Mesenchymal stem cell (in vitro differentiated cells and primary cell): Measurements from ENCODE around the gene GABRP.

Source experiments
- DNase-seq: peaks from one replicate; pipeline ENCODE4 v3.0.0-alpha.2; 2013
- H2AFZ ChIP-seq: one replicate; pipeline ENCODE4 v1.6.1; 2013; ENCODE audit warnings: low read depth, mild to moderate bottlenecking, control low read depth, inconsistent platforms, low read length, moderate library complexity
- H2AK5ac ChIP-seq: 2 replicates; pipeline ENCODE4 v1.6.1; 2013; ENCODE audit warnings: low read length, moderate library complexity, mild to moderate bottlenecking, inconsistent platforms; ENCODE audit not compliant: severe bottlenecking
- H2BK120ac ChIP-seq: one replicate; pipeline ENCODE4 v1.6.1; 2013; ENCODE audit warnings: low read depth, mild to moderate bottlenecking, inconsistent platforms, low read length, moderate library complexity
- H2BK12ac ChIP-seq, 2 experiments: one replicate each; pipeline ENCODE4 v1.6.1; 2013; ENCODE audit warnings: inconsistent platforms in 2 of 2, low read length in 2 of 2, mild to moderate bottlenecking in 2 of 2, moderate library complexity in 2 of 2, control low read depth in 1 of 2
- H2BK15ac ChIP-seq: one replicate; pipeline ENCODE4 v1.6.1; 2013; ENCODE audit warnings: mild to moderate bottlenecking, low read depth, inconsistent platforms; ENCODE audit not compliant: poor library complexity, severe bottlenecking
- H2BK5ac ChIP-seq: 2 replicates; pipeline ENCODE4 v1.6.1; 2013; ENCODE audit warnings: low read depth, mild to moderate bottlenecking, low read length, control low read depth, inconsistent platforms; ENCODE audit not compliant: poor library complexity, severe bottlenecking
- H3K14ac ChIP-seq, 2 experiments: one replicate each; pipeline ENCODE4 v1.6.1; 2013; ENCODE audit warnings: inconsistent platforms in 2 of 2, low read length in 2 of 2, control low read depth in 1 of 2, mild to moderate bottlenecking in 1 of 2, moderate library complexity in 1 of 2
- H3K18ac ChIP-seq, 2 experiments: one replicate each; pipeline ENCODE4 v1.6.1; 2013; ENCODE audit warnings: inconsistent platforms in 2 of 2, low read length in 2 of 2, control low read depth in 1 of 2, low read depth in 1 of 2, mild to moderate bottlenecking in 1 of 2
- H3K23ac ChIP-seq, 2 experiments: one replicate each; pipeline ENCODE4 v1.6.1; 2013; ENCODE audit warnings: inconsistent platforms in 2 of 2, low read length in 2 of 2, mild to moderate bottlenecking in 2 of 2, moderate library complexity in 2 of 2, control low read depth in 1 of 2
- H3K27ac ChIP-seq: 2 replicates; pipeline ENCODE4 v1.5.1; 2013; ENCODE audit warnings: mild to moderate bottlenecking, moderate library complexity, low read length, control low read depth, inconsistent platforms; ENCODE audit not compliant: poor library complexity, severe bottlenecking
- H3K27me3 ChIP-seq, 2 experiments: 2 replicates each; pipeline versions ENCODE4 v1.6.1 to v1.7.0; 2013; ENCODE audit warnings: low read length in 2 of 2, mild to moderate bottlenecking in 2 of 2, moderate library complexity in 2 of 2, control low read depth in 1 of 2, inconsistent platforms in 1 of 2; ENCODE audit not compliant: control insufficient read depth in 1 of 2, insufficient read depth in 1 of 2
- H3K36me3 ChIP-seq, 2 experiments: 2 replicates each; pipeline versions ENCODE4 v1.6.1 to v1.7.0; 2013; ENCODE audit warnings: low read length in 2 of 2, control low read depth in 1 of 2, inconsistent platforms in 1 of 2, low read depth in 1 of 2, mild to moderate bottlenecking in 1 of 2; ENCODE audit not compliant: insufficient read depth in 2 of 2, control insufficient read depth in 1 of 2
- H3K4ac ChIP-seq, 2 experiments: one replicate each; pipeline ENCODE4 v1.6.1; 2013; ENCODE audit warnings: inconsistent platforms in 2 of 2, low read length in 2 of 2, mild to moderate bottlenecking in 2 of 2, moderate library complexity in 2 of 2, control low read depth in 1 of 2, low read depth in 1 of 2
- H3K4me1 ChIP-seq: 2 replicates; pipeline ENCODE4 v1.6.1; 2013; ENCODE audit warnings: low read depth, low read length, control low read depth; ENCODE audit not compliant: control insufficient read depth, insufficient read depth
- H3K4me2 ChIP-seq: 2 replicates; pipeline ENCODE4 v1.6.1; 2013; ENCODE audit warnings: low read length, mild to moderate bottlenecking, inconsistent platforms; ENCODE audit not compliant: poor library complexity, severe bottlenecking
- H3K4me3 ChIP-seq, 2 experiments: 2 replicates each; pipeline versions ENCODE4 v1.5.1 to v1.7.0; 2013; ENCODE audit warnings: low read length in 2 of 2, mild to moderate bottlenecking in 2 of 2, control low read depth in 1 of 2, low read depth in 1 of 2; ENCODE audit not compliant: insufficient read depth in 1 of 2
- H3K79me1 ChIP-seq: replicated peaks from 2 replicates; pipeline ENCODE4 v1.6.1; 2013; ENCODE audit warnings: mild to moderate bottlenecking, control low read depth, low read length, inconsistent platforms; ENCODE audit not compliant: poor library complexity, severe bottlenecking
- H3K9ac ChIP-seq: 2 replicates; pipeline ENCODE4 v1.7.0; 2013; ENCODE audit warnings: mild to moderate bottlenecking, low read length, moderate library complexity
- H3K9me3 ChIP-seq: 2 replicates; pipeline ENCODE4 v1.7.0; 2013; ENCODE audit warnings: mild to moderate bottlenecking, low read length; ENCODE audit not compliant: control insufficient read depth
- H4K8ac ChIP-seq: one replicate; pipeline ENCODE4 v1.6.1; 2013; ENCODE audit warnings: inconsistent platforms, mild to moderate bottlenecking, low read length, moderate library complexity
- H4K91ac ChIP-seq: one replicate; pipeline ENCODE4 v1.6.1; 2013; ENCODE audit warnings: mild to moderate bottlenecking, low read length, inconsistent platforms
- WGBS: methylation state at CpG from one replicate; pipeline ENCODE4 v1.1.7; 2013; ENCODE audit warnings: mixed read lengths; 5-methylcytosine and 5-hydroxymethylcytosine counted together

The GABRP gene

DNA sequence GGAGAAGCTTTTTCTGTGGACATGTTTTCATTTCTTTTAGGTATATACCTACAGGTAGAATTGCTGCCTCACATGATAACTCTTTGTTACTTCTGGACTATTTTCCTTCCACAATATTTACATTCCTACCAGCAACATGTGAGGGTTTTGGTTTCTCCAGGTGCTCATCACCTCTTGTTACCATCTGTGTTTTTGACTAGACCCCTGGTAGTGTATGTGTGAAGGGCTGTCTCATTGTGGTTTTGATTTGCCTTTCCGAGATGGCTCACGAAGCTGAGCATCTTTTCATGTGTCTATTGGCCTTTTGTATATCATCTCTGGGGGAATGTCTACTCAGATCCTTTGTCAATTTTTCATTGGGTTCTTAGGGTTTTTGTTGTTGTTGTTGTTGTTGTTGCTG is 61.1 kb downstream of the GABRP start:
- Histone ChIP-seq H3K36me3 (no peaks in the 10 kb centered on the region), H3K14ac (no peak overlapping the region), H2BK12ac (no peak overlapping the region), H3K4me3 (no peak overlapping the region), H3K4ac (no peak overlapping the region), H2BK5ac (no peak overlapping the region), H3K79me1 (no peaks in the 10 kb centered on the region), H2BK120ac (no peak overlapping the region), H2AK5ac (no peak overlapping the region), H3K27ac (no peak overlapping the region), H4K8ac (no peak overlapping the region), H3K9ac (no peak overlapping the region), H4K91ac (no peak overlapping the region), H3K4me2 (no peak overlapping the region), H3K4me1 (no peaks in the 10 kb centered on the region), H2AFZ (no peak overlapping the region), H3K18ac (no peak overlapping the region), H3K9me3 (no peaks in the 10 kb centered on the region), H3K23ac (no peak overlapping the region), H2BK15ac (no peak overlapping the region), H3K27me3 (no peaks in the 10 kb centered on the region)
- DNase-seq: no peak
- 92% methylated on average over 2 of the region's 2 CpGs for WGBS

GRCh38 chr5:170846416-170846815 is 62.9 kb downstream of the GABRP start:
- Histone ChIP-seq H2BK120ac (no peak overlapping the region), H3K14ac (no peak overlapping the region), H3K18ac (no peak overlapping the region), H2AK5ac (no peak overlapping the region), H3K79me1 (no peaks in the 10 kb centered on the region), H4K91ac (no peak overlapping the region), H3K4ac (no peak overlapping the region), H2AFZ (no peak overlapping the region), H3K9me3 (no peaks in the 10 kb centered on the region), H3K36me3 (no peaks in the 10 kb centered on the region), H4K8ac (no peak overlapping the region), H3K4me1 (no peaks in the 10 kb centered on the region), H3K27ac (no peak overlapping the region), H2BK15ac (no peak overlapping the region), H2BK12ac (no peak overlapping the region), H3K27me3 (no peaks in the 10 kb centered on the region), H3K23ac (no peak overlapping the region), H3K9ac (no peak overlapping the region), H3K4me2 (no peak overlapping the region), H2BK5ac (no peak overlapping the region), H3K4me3 (no peak overlapping the region)
- peak; percentile 9 for DNase-seq

DNA sequence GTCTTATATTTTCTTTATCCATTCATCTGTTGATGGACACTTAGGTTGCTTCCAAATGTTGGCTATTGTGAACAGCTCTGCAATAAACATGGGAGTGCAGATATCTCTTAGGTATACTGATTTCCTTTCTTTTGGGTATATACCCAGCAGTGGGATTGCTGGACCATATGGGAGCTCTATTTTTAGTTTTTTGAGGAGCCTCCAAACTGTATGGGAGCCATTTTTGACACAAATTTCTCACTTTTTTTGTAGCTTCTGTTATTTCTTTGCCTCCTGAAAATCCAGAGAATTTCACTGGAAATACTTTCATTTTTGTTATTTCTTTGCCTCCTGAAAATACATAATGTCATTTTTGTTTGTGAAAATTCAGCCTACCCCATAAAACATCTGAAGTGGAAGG is 63.3 kb downstream of the GABRP start:
- H3K23ac ChIP-seq: no peak overlapping the region
- H3K4me1 ChIP-seq: no peaks in the 10 kb centered on the region
- H3K36me3 ChIP-seq: no peaks in the 10 kb centered on the region
- DNase-seq: no peak
- H3K4me2 ChIP-seq: no peak overlapping the region
- H3K27ac ChIP-seq: no peak overlapping the region
- no peak overlapping the region for H2AFZ ChIP-seq
- H3K9ac ChIP-seq: no peak overlapping the region
- H4K8ac ChIP-seq: no peak overlapping the region
- H2BK120ac ChIP-seq: no peak overlapping the region
- H2BK5ac ChIP-seq: no peak overlapping the region
- no peak overlapping the region for H2AK5ac ChIP-seq
- no peak overlapping the region for H2BK12ac ChIP-seq
- no peaks in the 10 kb centered on the region for H3K27me3 ChIP-seq
- no peak overlapping the region for H3K4me3 ChIP-seq
- H3K18ac ChIP-seq: no peak overlapping the region
- H4K91ac ChIP-seq: no peak overlapping the region
- no peak overlapping the region for H2BK15ac ChIP-seq
- H3K14ac ChIP-seq: no peak overlapping the region
- H3K4ac ChIP-seq: no peak overlapping the region
- no peaks in the 10 kb centered on the region for H3K79me1 ChIP-seq
- H3K9me3 ChIP-seq: no peaks in the 10 kb centered on the region

DNA sequence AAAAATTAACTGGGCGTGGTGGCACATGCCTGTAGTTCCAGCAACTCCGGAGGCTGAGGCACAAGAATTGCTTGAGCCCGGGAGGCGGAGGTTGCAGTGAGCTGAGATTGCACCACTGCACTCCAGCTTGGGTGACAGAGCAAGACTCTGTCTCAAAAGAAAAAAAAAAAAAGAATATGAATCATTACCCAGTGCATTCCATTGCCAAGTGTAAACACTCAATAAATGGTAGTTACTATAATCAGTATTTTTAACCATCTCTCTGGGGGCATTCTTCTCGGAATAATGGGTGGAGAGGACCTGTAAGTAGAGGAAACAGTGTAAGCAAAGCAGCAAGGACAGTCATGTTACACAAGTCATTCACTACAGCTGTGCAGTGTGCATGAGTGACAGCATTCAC is 64.5 kb downstream of the GABRP start:
- WGBS: 53% methylated on average over 5 of the region's 5 CpGs

More for the DNA sequence above, 64.5 kb downstream of the GABRP start:
- Histone ChIP-seq H3K27ac (no peak overlapping the region), H3K4me3 (no peak overlapping the region), H3K4me2 (no peak overlapping the region), H3K4me1 (no peaks in the 10 kb centered on the region), H4K91ac (no peak overlapping the region), H3K9me3 (no peaks in the 10 kb centered on the region), H2BK12ac (no peak overlapping the region), H3K23ac (no peak overlapping the region), H3K14ac (no peak overlapping the region), H4K8ac (no peak overlapping the region), H2AK5ac (no peak overlapping the region), H2BK120ac (no peak overlapping the region), H3K9ac (no peak overlapping the region), H2AFZ (no peak overlapping the region), H3K36me3 (no peaks in the 10 kb centered on the region), H3K18ac (no peak overlapping the region), H3K4ac (no peak overlapping the region), H3K27me3 (no peaks in the 10 kb centered on the region), H3K79me1 (no peaks in the 10 kb centered on the region), H2BK5ac (no peak overlapping the region), H2BK15ac (no peak overlapping the region)
- DNase-seq: peak; percentile 28
